ENCODE results near the gene ACSL6.

Gene ACSL6

DNA sequence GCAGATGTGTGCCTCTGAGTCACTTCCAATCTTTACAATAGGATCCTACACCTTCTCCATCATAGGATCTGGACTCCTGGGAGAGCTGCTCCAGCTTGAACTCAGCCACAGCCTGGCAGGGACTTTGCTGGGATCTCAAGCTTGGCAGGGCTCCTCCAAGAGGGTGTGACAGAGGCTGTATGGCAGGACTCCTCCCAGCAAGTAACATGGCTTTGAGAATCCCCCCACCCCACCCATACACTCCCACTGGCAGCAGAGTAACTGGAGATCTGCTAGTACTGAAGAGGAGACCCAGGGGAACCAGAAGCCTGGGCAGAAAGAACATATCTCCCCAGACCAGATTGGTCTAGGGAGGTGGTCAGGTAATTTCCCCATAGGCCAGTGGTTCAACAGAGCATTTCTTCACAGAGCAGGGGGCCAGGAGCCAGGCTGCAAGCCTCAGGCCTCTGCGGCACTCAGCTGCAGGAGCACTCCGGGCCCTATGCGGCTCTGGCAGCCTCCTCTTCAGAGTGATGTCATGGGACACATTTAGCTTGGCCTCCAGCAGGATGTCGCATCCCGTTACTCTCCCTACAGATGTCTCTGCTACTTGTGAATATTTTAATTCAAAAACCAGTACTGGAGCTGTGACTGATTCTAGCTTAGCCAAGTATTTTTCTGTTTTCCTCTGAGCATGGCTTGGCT lies 1.7 kb upstream of the ACSL6 start:
- no peak for DNase-seq

DNA sequence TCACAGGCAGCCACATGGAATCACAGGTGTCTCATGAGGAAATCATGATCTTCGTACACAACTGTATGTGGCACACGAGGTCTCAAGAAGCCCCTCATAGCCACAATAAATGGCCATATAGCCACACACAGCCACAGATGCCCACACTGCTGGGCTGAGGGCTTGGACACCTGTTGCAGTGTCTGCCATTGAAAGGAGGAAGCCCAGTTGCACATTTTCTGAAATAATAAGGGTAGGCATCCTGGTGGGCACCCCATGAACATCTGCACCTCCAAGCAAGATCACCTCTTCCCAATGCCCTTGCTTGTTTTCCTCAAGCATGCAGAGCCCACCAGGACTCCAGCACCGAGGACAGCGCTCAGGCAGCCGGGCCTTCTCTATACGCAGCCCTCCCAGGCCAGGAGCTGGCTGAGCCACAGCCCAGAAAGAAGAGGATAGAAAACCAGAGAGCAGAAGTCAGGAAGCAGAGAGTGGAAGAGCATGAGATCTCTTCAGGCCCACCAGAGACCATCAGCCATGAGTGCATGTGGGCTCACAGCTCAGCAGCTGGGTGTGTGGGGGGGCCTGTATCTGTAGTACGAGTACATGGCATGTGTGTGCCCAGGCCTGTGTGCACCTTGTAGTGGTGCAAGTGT lies 1.0 kb upstream of the ACSL6 start:
- DNase-seq = peak in 1 of 2 donors; percentile 22

DNA sequence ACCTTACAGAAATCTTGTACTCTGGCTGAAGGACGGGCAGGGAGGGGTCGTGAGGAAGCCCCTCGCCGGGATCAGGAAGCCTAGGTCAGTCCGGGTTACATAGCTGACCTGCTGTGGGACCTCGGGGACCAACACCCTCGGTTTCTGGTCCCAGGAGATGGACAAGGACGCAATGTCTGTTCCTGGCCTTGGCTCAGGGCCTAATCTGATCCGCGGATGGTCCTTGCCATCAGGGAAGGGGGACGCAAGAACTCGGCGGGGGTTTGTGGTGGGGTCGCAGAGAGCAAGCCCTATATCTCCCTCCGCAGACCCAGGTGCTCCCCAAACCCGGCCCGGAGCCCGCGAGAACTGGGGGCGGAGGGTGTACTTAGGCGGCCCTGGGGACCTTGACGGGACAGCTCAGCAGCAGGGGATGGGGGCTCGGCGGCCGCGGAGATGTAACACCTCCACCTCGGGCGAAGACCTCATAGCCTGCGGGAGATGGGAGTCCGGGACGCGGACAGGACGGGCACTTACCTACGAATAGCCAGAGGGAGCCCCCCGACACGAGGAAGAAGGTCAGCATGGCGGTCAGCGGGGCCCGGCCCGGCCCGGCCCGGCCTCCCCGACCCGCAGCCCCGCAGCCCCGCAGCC lies 353 bp downstream of the ACSL6 start:
- DNase-seq = no peak

DNA sequence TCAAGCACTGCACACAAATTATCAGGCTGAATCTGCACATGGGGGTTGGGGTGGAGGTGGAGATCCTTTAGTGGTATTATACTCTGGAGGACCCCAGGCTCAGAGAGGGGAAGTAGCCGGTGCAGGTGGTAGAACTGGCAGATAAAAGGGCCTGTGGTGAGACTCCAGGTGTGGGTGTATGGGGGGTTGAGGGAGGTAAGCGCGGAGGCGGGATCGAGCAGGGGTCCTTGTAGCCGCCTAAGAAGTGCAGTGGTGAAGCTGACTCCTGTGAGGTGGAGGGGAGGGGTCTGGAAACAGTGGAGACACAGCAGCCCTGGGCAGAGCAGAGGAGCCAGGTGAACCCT lies 841 bp downstream of the ACSL6 start:
- DNase-seq = no peak

DNA sequence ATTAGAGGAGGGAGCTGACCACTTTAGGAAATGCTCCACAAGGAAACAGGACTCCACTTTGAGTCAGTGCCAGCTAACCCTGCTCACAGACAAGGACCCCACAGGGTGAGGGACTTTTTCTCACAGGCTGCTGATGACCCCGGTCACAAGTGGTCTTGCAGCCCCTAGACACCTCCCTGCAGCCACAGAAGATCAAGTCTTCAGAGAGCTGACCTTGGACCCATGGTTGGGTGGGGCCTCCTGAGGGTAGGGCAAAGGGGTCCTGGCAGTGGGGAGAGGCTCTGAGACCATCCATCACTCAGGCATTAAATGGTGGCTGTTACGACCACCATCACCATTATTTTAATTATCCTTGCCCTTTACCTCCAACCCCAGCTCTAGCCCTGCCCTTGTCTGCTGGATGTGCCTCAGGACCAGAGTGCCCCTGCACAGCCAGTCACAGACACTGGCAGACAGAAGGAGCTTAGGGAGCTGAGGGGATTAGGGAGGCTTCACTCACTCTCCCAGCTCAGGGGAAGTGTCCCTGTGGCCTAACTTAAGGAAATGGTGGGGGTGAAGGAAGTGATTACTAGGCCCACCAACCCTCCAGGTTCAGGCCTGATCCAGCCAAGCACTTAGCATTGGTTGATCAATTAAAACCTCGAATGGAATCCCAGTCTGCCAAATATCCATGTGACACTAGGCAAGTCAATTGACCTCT lies 1.6 kb downstream of the ACSL6 start:
- DNase-seq = no peak

DNA sequence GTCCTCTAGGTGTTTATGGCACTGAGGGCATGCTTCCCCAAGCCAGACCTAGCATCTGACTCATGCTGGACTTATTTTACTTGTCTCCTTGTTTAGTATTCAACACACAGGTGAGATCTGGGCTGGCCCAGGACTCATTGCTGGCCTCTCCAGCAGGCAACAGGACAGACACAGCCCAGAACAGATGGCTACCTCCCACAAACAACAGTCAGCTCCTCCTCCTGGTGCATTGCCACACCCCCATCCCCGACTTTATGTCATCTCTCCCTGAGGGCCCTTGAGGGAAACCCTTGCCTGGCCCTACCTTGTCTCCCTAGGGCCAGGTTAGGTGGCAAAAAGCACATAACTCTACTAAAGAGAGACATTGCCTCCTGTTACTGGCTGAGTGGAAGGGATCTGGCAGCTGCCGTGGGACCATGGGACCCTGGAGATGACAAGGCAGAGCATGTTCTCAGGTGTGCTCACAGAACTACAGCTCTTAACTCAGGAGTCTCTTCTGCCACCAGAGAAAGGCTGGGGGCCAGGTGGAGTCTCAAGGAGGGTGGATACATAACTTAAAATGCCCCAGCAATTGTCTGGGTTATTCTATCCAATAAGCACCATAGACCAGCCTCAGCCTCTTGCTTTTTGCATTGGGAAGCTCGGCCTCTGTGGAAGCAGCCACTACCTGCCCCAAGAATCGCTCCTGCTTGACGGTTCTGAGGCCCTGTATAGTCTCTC lies 2.3 kb downstream of the ACSL6 start:
- no peak for DNase-seq

DNA sequence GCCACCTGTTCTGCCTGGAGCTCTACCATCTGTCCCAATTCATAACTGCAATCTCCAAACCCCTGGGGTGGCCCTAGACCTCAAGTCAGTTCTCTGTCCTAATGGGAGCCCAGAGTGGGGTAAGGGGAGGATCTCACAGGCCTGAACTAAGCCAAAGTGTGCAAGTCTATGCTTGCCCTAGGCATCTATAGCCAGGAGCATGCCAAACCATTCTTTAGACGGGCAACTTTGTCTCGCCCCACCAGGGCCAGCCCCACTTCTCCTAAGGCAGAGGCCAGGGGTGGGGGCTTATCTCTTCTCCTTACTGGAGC lies 3.3 kb downstream of the ACSL6 start:
- DNase-seq = no peak

DNA sequence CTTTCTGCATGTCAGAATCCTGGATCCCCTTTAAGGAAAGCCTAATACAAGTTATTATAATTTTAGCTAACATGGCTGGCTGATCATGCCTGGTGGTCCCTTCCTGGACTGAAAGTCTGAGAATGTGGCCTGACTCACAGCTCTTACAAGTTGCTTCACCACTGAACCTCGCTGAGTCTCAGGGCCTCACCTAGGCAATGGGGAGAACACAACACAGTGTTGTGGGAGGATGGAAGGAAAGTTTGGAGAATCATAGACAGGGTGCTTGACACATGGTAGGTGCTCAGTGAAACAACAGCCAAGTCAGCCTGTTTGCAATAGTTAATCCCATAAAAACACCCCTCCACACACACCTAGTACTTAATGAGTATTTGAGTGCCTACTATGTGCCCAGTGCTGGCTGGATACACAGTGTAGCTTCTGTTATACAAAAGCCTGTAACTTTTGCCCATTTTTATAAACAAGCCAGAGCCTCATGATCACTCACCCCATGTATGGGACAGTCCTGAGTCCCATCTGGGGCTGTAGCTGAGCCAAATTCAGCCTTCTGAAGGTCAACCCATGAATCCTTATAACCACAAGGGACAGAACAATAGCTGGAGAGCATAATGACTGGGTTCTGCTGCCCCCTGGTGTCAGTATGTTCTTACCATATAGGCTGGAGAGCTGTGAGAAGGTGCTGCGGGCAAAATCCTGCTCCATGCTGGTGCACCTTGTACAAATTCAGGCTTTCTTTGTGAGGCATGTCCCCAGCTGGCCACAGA lies 3.9 kb downstream of the ACSL6 start:
- DNase-seq = peak; percentile 72 to 78

DNA sequence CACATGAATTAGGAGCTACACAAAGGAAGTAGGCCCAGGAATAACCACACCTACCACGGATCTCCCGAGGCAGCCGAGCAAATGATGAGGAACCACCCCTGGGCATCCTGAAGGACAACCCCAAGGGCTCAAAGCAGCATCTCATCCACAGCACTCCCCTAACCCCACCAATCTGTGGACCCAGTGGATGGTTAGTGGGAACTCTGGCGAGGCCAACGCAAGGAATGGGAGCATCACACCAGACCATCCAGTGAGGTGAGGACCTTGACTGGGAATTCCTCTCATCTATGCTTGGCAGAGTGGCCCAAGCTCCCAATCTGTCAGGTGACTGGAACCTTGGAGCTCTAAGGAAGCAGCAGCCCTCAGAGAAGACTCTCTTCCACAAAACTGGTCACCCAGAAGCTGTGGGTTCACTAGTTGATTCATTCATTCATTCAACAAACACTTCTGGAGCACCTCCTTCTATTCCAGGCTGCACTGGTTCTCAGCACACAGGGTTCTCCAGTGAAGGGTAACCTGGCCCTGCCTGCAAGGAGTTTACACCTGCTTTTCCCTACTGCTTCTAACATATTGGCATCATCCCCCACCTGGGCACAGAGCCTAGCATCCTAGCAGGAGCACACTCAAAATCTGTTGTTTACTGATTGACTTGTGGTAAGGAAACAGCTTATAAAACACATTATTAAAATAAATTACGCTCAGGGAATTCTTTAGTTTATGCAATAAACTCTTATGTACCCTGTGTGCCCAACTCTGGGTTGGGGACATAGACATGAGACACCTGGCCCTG lies 4.9 kb downstream of the ACSL6 start:
- DNase-seq = no peak

DNA sequence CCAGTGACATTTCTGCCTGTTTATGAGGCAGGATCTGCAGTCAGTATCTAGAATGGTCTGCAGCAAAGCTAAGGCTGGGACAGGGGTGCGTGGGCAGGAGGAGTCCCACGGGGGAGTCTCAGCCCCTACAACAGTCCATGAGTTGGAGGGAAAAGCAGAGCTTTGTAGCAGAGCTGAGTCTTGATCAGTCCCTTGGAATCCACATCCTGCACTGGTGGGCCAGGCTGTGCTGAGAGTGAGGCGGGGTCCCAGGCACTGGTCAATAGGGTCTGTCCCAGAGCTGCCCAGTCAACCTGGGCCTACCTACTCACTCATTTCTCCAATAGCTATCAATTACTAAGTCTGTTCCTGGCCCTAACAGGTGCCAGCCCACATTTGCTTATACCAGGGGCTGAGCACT lies 5.9 kb downstream of the ACSL6 start:
- no peak for DNase-seq

DNA sequence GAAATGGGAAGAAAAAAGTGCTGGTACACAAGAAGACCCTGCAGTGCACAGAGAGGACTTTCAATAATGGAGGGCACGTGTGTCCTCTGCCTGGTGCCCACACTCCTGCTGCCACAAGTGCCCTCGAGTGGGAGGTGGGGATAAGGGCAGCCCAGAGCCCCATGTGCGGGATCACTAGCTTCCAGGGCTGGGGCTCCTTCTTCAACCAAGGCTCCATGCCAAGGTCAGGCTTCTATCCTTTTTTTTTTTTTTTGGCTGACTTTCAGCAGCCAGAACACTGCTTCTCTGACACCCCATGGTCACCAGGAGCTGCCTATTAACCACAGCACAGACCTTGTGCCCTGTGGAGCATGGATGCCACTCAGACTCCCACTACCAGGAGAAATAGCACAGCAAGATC lies 7.5 kb downstream of the ACSL6 start:
- no peak for DNase-seq

DNA sequence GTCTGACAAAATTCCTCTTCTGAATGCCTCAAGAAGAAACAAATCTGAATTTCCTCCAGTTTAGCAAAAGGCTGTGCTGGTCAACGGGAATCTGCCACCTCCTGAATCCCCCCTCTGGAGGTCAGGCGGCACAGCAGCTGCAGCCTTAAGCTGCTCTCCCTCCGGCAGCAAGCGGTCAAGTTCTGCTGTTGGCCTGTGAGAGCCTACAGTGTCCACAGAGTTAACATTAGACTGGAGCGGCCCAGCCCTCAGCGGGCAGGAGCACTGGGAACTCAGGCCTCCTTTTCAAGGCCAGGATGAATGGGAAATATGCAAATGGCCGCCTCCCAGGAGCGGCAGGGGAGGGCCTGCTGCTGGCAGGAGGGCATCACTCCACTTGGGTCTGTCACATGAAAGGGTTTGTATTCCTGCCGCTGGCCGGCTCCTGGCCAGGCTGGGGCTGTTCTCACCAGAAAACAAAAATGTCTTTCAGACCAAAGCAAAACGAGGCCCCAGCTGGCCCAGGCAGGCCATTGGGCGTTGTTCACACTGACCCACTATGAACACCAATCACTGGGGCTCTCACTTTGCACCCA lies 8.2 kb downstream of the ACSL6 start:
- DNase-seq = peak; percentile 91 to 97

DNA sequence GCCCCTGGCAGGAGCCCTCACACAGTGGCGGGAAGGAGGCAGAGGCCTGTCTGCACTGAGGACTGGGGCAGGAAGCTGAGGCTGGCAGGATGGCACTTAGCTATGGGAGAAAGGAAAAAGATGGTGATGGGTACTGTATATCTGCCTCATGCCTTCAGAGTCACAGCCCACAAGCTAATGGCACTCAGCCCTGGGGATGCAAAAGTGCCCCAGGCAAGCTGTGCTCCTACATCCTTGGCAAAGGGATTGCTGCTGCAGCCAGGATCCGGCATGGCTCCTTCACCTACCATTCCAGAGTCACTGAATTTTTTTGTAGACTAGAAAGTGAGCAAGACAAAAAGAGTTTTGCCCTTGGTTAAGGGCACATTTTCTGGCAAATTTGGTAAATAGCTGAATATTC lies 8.7 kb downstream of the ACSL6 start:
- no peak for DNase-seq

DNA sequence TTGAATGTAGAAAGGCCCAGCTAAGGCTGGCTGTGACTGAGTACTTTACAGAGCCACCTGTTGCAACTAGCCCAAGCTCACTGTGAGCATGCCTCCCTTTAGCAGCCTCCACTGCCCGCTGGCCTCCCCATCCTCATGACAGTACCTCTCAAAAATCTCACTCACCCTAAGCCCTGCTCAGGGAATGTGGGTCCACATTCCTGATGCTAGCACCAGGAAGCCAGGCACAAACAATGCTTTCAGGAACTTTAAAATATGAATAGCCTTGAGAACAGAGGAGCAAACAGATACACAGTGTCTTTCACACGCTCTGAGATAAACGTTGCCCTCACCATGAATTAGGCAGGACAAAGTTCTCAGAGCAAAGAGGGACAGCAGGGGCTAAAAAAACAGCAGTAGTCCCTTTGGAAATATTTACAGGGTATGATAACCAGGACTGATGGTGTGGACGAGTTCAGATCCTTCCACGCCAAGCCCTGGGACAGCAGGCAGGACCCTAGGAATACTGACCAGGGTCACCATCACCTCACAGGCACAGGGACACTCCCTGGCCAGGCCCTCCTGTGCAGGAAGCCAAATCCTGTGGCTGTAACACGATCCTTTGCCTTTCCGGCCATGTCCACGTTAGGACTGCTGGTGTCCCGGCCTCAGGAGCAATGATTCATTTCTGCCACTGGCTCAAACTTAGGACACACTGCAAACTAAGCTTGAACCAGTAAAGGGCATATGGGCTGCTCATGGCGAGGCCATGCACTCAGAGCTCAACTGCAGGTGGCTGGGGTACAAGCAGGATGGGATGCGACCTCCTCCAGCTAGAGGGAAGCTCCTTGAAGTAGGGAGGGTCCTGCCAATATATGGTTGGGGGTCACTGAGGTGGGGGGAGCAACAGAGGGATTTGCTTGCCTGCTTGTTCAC lies 9.6 kb downstream of the ACSL6 start:
- DNase-seq = no peak

DNA sequence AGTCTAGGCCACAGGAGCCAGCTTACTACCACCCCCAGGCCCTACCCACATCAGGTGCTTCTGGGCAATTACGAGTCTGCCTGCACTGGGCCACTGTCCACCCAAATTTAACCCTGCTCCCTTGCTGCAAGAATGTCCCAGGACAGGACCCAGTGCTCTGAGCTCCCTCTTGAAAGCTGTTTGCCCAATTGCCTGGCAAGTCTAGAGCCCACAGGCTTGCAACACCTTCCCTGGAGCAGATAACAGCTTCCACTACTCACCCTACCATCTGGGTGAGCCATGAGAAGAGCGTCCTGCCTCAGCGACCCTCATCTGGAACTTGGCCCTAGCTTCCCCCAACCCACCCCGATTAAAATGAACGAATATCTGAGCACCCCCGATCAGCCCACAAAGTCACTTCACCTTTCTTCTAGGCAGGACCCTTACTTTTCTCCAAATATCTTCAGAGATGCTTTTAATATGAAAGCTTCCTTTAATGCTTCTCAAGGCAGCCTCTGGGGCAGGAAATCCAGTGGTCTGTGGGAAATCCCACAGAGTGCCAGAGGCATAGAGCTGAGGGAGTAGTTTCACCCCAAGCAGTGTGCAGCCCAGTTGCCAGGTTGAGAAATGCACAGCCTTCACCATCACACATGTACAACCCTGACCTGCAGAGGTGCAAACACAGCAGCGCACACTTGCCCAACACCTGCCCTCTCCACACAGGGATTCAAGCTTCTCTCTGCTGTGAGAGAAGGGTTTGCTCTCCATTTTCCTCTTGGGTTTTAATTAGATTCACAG lies 10.6 kb downstream of the ACSL6 start:
- DNase-seq = no peak

DNA sequence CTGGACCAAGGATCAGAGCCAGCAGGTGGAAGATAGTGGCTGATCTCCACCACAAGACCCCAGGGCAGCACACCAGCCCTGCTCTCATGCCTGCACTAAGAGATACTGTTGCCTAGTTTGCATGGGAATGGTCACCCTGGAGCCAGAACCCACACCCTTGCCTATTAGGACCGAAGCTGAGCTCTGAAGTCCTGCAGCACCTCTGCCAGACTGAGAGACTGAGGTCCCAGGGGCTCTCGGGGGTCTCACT lies 11.3 kb downstream of the ACSL6 start:
- no peak for DNase-seq

DNA sequence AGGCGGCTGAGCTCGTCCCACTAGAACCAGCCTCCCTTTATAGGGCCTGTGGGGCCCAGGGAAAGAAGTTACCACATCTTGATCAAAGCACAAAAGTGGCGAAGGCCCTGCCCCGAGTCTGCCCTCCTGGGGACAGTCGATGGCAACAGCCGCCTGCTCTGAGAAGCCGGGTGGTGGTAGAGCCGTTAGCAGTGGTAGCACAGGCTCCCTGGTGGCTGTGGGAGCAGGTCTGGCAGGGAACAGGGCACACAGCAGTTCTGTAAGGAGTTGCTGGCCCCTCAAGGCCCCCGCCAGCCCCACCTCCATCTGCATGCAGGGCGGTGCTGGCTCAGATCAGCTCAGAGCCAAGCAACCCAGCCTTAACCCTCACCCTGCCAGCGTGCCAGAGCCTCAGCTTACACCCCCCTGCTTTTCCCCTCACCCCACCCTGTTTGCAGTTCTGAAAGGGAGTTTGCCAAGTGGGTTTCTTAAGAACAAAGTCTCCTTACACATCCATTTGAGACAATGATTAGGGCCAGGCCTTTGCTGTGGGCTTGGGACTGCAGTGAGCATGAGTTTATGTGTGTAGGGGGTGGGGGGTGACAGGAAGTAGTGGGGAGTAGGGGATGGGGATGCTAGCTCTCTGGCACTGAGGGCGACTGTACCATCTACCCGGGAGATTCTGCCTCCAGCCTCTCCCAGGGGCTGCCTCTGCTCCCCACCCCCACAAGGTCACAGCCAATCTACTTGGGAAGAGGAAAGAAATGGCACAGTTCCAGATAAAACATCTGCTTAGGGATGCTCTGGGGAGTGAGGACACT lies 11.8 kb downstream of the ACSL6 start:
- DNase-seq = no peak

DNA sequence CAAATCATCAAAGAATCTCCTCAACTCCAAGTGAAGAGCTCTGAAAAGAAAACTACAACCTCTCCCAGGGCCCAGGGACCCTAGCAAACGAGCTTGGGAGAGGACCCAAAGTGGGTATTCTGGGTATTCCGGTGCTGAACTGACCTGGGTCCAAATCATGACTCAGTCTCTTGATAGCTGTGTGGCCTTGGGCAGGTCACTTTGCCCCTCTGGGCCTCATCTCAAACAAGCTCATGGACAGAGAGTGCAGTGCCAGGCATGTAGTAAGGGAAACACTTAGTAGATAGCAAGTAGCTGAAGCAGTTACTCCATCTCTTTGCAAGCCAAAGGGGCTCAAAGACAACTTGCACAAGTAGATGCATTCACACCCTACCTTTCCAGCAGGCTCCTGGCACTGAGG lies 12.4 kb downstream of the ACSL6 start:
- no peak for DNase-seq
